Measurements from ENCODE around the gene ZNF804B.

ZNF804B gene

DNA sequence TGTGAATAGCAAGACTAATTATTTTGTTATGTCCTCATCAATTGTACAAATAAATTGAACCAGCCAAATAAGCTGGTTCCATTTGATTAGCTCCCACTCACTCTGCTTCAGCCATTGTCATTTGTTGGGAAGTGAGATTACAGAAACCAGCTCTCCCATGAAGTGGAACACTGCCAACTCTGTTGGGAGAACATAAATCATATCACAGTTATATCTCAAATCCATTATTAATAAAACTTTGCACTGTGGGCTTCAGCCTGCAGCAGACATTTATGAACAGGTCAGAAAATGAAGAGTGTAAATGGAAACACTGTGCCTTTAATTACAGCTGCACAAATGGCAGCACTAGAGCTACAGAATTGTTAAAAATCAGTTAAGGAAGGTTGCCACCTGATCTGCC is 82.7 kb downstream of the ZNF804B start:
- DNase-seq = no peak
- TF ChIP-seq, protein P1, sequence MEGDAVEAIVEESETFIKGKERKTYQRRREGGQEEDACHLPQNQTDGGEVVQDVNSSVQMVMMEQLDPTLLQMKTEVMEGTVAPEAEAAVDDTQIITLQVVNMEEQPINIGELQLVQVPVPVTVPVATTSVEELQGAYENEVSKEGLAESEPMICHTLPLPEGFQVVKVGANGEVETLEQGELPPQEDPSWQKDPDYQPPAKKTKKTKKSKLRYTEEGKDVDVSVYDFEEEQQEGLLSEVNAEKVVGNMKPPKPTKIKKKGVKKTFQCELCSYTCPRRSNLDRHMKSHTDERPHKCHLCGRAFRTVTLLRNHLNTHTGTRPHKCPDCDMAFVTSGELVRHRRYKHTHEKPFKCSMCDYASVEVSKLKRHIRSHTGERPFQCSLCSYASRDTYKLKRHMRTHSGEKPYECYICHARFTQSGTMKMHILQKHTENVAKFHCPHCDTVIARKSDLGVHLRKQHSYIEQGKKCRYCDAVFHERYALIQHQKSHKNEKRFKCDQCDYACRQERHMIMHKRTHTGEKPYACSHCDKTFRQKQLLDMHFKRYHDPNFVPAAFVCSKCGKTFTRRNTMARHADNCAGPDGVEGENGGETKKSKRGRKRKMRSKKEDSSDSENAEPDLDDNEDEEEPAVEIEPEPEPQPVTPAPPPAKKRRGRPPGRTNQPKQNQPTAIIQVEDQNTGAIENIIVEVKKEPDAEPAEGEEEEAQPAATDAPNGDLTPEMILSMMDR (IDR thresholded peaks at IDR 0.05; ENCODE audit: low read depth, low read length) = no peak
- Histone ChIP-seq H3K9me3 (ENCODE audit: severe bottlenecking) (no peaks in the 10 kb centered on the region), H3K4me3 (ENCODE audit: low read depth, low read length) (no peak overlapping the region), H3K27me3 (ENCODE audit: insufficient read depth, low read depth, severe bottlenecking) (no peaks in the 10 kb centered on the region), H3K36me3 (no peaks in the 10 kb centered on the region), H3K27ac (no peak overlapping the region)

DNA sequence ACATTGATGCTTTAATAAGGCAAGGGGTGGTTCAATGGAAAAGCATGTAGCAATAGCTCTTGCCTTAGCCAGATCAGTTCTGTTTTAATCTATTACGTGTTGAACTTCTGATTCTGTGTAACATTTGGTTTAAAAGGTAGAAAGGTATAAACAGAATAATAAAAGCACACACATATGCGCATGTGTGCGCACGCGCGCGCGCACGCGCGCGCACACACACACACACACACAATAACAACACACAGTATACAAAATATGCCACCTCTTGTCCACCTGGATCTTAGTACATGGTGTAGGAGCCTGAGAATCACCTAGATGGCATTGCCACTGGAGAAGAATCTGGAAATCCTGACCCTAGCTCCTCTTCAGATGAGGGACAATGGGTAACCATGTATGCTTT is 85.6 kb downstream of the ZNF804B start:
- H3K27me3 ChIP-seq (ENCODE audit: insufficient read depth, low read depth, severe bottlenecking) = no peaks in the 10 kb centered on the region
- no peaks in the 10 kb centered on the region for H3K36me3 ChIP-seq
- no peak for DNase-seq

DNA sequence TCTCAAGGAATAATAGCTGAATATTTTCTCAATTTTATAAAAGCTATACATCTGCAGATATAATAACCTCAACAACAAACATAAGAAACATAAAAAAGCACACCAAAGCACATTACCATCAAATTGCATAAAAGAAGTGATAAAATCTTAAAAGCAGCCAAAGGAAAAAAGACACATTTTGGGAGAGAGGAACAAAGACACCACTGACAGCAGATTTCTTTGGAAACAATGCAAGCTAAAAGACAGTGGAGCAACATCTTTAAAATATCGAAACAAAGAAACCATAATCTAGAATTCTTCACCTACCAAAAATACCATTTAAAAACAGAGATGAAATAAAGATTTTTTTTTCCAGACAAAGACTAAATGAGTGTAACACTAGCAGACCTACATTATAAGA is 91.7 kb downstream of the ZNF804B start:
- no peaks in the 10 kb centered on the region for H3K36me3 ChIP-seq
- DNase-seq = no peak
- TF ChIP-seq, protein P1 (IDR thresholded peaks at IDR 0.05; ENCODE audit: low read depth, low read length) = no peak
- H3K27me3 ChIP-seq (ENCODE audit: insufficient read depth, low read depth, severe bottlenecking) = no peaks in the 10 kb centered on the region
- H3K27ac ChIP-seq = no peak overlapping the region
- H3K4me3 ChIP-seq (ENCODE audit: low read depth, low read length) = no peak overlapping the region
- H3K9me3 ChIP-seq (ENCODE audit: severe bottlenecking) = no peaks in the 10 kb centered on the region

More for the DNA sequence above, 85.6 kb downstream of the ZNF804B start:
- no peaks in the 10 kb centered on the region for H3K9me3 ChIP-seq (ENCODE audit: severe bottlenecking)
- no peak overlapping the region for H3K27ac ChIP-seq
- TF ChIP-seq, protein P1 (IDR thresholded peaks at IDR 0.05; ENCODE audit: low read depth, low read length) = no peak
- H3K4me3 ChIP-seq (ENCODE audit: low read depth, low read length) = no peak overlapping the region

DNA sequence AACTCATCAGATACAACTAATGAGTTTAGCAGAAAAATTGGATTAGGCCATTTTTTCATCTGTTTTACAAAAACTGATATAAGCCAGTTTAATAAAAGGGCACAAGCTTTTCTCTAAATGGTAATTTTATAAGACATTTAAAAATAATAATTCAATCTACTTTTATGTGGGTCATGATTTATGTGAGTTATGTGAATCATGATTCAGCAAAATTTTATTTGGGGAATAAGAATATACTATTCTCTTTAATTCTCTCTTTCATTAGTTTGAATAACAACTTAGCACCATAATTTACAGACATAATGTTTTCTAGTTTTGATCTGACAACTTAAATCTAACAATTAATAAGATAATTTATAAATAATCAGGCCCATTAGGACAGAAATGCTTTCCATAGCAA is 99.8 kb downstream of the ZNF804B start:
- no peak for DNase-seq
- H3K36me3 ChIP-seq = no peaks in the 10 kb centered on the region
- H3K27me3 ChIP-seq (ENCODE audit: insufficient read depth, low read depth, severe bottlenecking) = no peaks in the 10 kb centered on the region
- H3K4me3 ChIP-seq (ENCODE audit: low read depth, low read length) = no peak overlapping the region
- no peaks in the 10 kb centered on the region for H3K9me3 ChIP-seq (ENCODE audit: severe bottlenecking)
- H3K27ac ChIP-seq = no peak overlapping the region
- TF ChIP-seq, protein P1 (IDR thresholded peaks at IDR 0.05; ENCODE audit: low read depth, low read length) = no peak

DNA sequence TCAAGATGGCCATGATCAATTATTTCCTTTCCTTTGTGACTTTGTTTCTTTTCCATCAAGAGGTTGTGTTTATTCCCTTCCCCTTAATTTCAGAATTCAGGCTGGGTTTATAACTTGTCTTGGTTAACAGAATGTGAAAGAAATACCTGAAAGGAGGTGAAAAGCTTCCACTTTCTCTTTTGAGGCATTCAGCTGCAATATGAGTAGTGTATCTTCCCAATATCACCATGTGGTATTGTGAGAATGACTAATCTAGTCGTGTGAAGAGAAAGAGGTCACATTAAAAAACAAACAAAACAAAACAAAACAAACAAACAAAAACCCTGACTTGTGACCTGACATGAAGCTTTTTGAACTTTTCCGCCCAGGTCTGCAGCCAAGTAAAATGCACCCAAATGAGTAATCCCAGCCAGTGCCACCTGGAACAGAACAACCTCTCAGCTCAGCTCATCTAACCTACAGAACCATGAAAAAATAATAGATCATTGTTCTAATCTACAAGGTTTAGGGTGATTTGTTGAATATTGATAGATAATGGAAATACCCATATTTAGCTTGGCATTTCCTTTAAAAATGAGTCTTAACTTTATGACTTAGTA is 106.9 kb downstream of the ZNF804B start:
- TF ChIP-seq, protein P1 (IDR thresholded peaks at IDR 0.05; ENCODE audit: low read depth, low read length) = no peak
- H3K36me3 ChIP-seq = no peaks in the 10 kb centered on the region
- H3K9me3 ChIP-seq (ENCODE audit: severe bottlenecking) = no peaks in the 10 kb centered on the region
- no peak overlapping the region for H3K27ac ChIP-seq
- no peak overlapping the region for H3K4me3 ChIP-seq (ENCODE audit: low read depth, low read length)
- DNase-seq = no peak
- no peaks in the 10 kb centered on the region for H3K27me3 ChIP-seq (ENCODE audit: insufficient read depth, low read depth, severe bottlenecking)

DNA sequence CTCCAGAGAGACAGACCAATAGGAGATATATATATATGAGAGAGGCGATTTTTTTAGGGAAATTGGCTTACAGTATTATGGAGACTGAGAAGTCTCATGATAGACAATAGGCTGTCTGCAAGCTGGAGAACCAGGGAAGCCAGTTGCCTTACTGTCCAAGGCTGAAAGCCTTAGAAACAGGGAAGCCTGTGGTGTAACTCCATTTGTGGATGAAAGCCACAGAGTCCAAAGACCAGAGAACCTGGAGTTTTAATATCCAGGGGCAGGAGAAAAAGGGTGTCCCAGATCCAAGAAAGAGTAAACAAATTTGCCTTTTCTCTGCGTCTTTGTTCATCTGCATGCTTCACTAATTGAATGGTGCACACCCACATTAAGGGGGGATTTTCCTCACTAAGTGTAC is 107.7 kb downstream of the ZNF804B start:
- H3K36me3 ChIP-seq = no peaks in the 10 kb centered on the region
- TF ChIP-seq, protein P1 (IDR thresholded peaks at IDR 0.05; ENCODE audit: low read depth, low read length) = no peak
- H3K27me3 ChIP-seq (ENCODE audit: insufficient read depth, low read depth, severe bottlenecking) = no peaks in the 10 kb centered on the region
- DNase-seq = no peak
- no peak overlapping the region for H3K27ac ChIP-seq
- H3K4me3 ChIP-seq (ENCODE audit: low read depth, low read length) = no peak overlapping the region
- no peaks in the 10 kb centered on the region for H3K9me3 ChIP-seq (ENCODE audit: severe bottlenecking)
